Astrocyte of the cerebellum (primary cell): ENCODE data around the gene OR11H6.
"Not testable (repeated sequence)": the region's sequence is repeated elsewhere in the genome, so short reads cannot be mapped to it uniquely, and the experiment has no call there.

Experiments used
- DNase-seq: peaks from one replicate; pipeline ENCODE4 v3.0.0-alpha.2; 2011; ENCODE audit warnings: low read depth
- H3K4me3 ChIP-seq: 2 replicates; pipeline ENCODE4 v1.5.1; 2011; ENCODE audit warnings: mild to moderate bottlenecking, low read depth, low read length, moderate library complexity
- in situ Hi-C: cut with HindIII; loops from 2 replicates; pipeline ENCODE4 v1.10.0; 2017; ENCODE audit warnings: low sequenced_read_pairs
- TF ChIP-seq, protein P1 (sequence below): IDR thresholded peaks from 2 replicates; pipeline ENCODE4 v1.5.1; 2012; ENCODE audit warnings: low read length, low read depth, moderate library complexity, mild to moderate bottlenecking; ENCODE audit errors: missing control alignments

The OR11H6 gene

GRCh38 chr14:20247646-20248246 is 24.2 kb downstream of the OR11H6 start:
- TF ChIP-seq, protein P1, sequence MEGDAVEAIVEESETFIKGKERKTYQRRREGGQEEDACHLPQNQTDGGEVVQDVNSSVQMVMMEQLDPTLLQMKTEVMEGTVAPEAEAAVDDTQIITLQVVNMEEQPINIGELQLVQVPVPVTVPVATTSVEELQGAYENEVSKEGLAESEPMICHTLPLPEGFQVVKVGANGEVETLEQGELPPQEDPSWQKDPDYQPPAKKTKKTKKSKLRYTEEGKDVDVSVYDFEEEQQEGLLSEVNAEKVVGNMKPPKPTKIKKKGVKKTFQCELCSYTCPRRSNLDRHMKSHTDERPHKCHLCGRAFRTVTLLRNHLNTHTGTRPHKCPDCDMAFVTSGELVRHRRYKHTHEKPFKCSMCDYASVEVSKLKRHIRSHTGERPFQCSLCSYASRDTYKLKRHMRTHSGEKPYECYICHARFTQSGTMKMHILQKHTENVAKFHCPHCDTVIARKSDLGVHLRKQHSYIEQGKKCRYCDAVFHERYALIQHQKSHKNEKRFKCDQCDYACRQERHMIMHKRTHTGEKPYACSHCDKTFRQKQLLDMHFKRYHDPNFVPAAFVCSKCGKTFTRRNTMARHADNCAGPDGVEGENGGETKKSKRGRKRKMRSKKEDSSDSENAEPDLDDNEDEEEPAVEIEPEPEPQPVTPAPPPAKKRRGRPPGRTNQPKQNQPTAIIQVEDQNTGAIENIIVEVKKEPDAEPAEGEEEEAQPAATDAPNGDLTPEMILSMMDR: no peak
- H3K4me3 ChIP-seq: no peak overlapping the region
- in situ Hi-C loops: no loop called here
- DNase-seq: no peak

GRCh38 chr14:20262642-20263128 is 39.2 kb downstream of the OR11H6 start:
- no peak overlapping the region for H3K4me3 ChIP-seq
- DNase-seq: no peak
- TF ChIP-seq, protein P1: no peak
- in situ Hi-C loops: no loop called here

DNA sequence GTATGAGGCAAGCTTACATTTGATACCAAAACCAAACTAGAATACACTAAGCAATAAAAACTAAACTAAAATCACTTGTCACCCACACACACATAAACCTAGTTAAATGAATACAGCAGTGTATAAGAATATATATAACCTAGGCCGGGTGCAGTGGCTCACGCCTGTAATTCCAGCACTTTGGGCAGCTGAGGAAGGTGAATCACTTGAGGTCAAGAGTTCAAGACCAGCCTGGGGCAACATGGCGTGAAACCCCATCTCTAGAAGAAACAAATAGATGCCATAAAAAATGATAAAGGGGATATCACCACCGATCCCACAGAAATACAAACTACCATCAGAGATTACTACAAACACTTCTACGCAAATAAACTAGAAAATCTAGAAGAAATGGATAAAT is 40.9 kb downstream of the OR11H6 start:
- H3K4me3 ChIP-seq, DNase-seq, in situ Hi-C loops: not testable (repeated sequence)

DNA sequence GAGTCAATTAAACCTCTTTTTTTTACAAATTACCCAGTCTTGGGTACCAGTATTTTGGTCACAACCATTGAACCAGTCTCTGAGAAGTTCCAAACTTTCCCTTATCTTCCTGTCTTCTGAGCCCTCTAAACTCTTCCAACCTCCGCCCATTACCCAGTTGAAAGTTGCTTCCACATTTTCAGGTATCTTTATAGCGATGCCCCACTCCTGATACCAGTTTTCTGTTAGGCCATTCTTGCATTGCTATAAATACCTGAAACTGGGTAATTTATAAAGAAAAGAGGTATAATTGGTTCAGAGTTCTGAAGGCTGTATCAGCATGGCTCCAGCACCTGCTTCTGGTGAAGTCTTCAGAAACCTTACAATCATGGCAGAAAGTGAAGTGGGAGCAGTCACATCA is 50.6 kb downstream of the OR11H6 start:
- TF ChIP-seq, protein P1: no peak
- in situ Hi-C loops: no loop called here
- DNase-seq: no peak
- no peak overlapping the region for H3K4me3 ChIP-seq
